H1 (cell line): ENCODE data around the gene POPDC2. TPM values are rescaled to one million over a fixed set of nuclear protein-coding genes. Genes with fewer than 3 reads are reported as not detected.

ENCODE experiments used
- CTCF ChIA-PET: fragments of 300-600 bp; sonication (Branson Sonifier 250); formaldehyde crosslinking; loops from one replicate; lab custom pipeline; 2021; ENCODE audit not compliant: partially characterized antibody; lab: Charles Lee
- POLR2A ChIA-PET: fragments of 300-600 bp; sonication (Branson Sonifier 250); formaldehyde crosslinking; loops from one replicate; lab custom pipeline; 2021; ENCODE audit warnings: inconsistent platforms; ENCODE audit not compliant: partially characterized antibody; lab: Charles Lee
- DNase-seq, 2 experiments: peaks; one replicate each; pipeline versions ENCODE4 v3.0.0 to v3.0.0-alpha.2; 2010 to 2022; ENCODE audit warnings: low spot score in 2 of 2, low read depth in 1 of 2, mixed read lengths in 1 of 2
- FAIRE-seq: peaks from 2 replicates; lab custom pipeline; 2011; peaks lifted over from hg19 to GRCh38; lab: Jason Lieb, UNC
- H2AFZ ChIP-seq: 2 replicates; pipeline ENCODE4 v1.8.1; 2012; ENCODE audit warnings: low read length, inconsistent platforms
- H2AK5ac ChIP-seq: 2 replicates; pipeline ENCODE4 v1.6.1; 2013; ENCODE audit warnings: low read depth, low read length
- H2BK120ac ChIP-seq: replicated peaks from 2 replicates; pipeline ENCODE3; 2013; ENCODE audit warnings: low read depth, low read length, inconsistent platforms
- H2BK12ac ChIP-seq: 2 replicates; pipeline ENCODE4 v1.6.1; 2013; ENCODE audit warnings: low read depth, low read length
- H2BK15ac ChIP-seq: 2 replicates; pipeline ENCODE4 v1.6.1; 2013; ENCODE audit warnings: low read length
- H2BK20ac ChIP-seq: 2 replicates; pipeline ENCODE4 v1.6.1; 2013; ENCODE audit warnings: low read length
- H2BK5ac ChIP-seq: 2 replicates; pipeline ENCODE4 v1.6.1; 2013; ENCODE audit warnings: low read depth, low read length
- H3K14ac ChIP-seq: 2 replicates; pipeline ENCODE4 v1.6.1; 2013; ENCODE audit warnings: inconsistent platforms; ENCODE audit not compliant: insufficient read length
- H3K18ac ChIP-seq: 2 replicates; pipeline ENCODE4 v1.6.1; 2013; ENCODE audit warnings: low read length; ENCODE audit errors: extremely low read depth
- H3K23ac ChIP-seq: 2 replicates; pipeline ENCODE4 v1.6.1; 2013; ENCODE audit warnings: inconsistent platforms; ENCODE audit not compliant: insufficient read length
- H3K23me2 ChIP-seq: 2 replicates; pipeline ENCODE4 v1.6.1; 2013; ENCODE audit warnings: low read depth, low read length
- H3K27ac ChIP-seq: 2 replicates; pipeline ENCODE4 v1.6.1; 2011; ENCODE audit warnings: low read depth, low read length, inconsistent platforms
- H3K27me3 ChIP-seq, 4 experiments: replicated peaks in 1 of 4; 1 replicate in 1 of 4; 2 replicates in 3 of 4; pipeline versions ENCODE4 v1.6.1 to v1.8.1; 2011 to 2013; ENCODE audit warnings: low read length in 3 of 4, mild to moderate bottlenecking in 3 of 4, inconsistent platforms in 2 of 4, mixed read lengths in 2 of 4, moderate library complexity in 1 of 4; ENCODE audit not compliant: control insufficient read depth in 3 of 4, insufficient read depth in 3 of 4; ENCODE audit errors: extremely low read depth in 1 of 4
- H3K36me3 ChIP-seq, 4 experiments: 2 replicates each; pipeline versions ENCODE4 v1.6.1 to v1.8.1; 2011 to 2013; ENCODE audit warnings: mild to moderate bottlenecking in 4 of 4, low read length in 3 of 4, moderate library complexity in 2 of 4, control low read depth in 1 of 4, inconsistent platforms in 1 of 4; ENCODE audit not compliant: insufficient read depth in 4 of 4, control insufficient read depth in 2 of 4
- H3K4ac ChIP-seq: replicated peaks from 2 replicates; pipeline ENCODE3; 2013; ENCODE audit warnings: low read length, low read depth, mixed read lengths, inconsistent platforms; ENCODE audit not compliant: insufficient read length
- H3K4me1 ChIP-seq, 4 experiments: replicated peaks in 1 of 4; 1 replicate in 1 of 4; 2 replicates in 3 of 4; pipeline versions ENCODE4 v1.6.1 to v1.8.1; 2011 to 2013; ENCODE audit warnings: low read length in 3 of 4, inconsistent platforms in 2 of 4, mixed read lengths in 1 of 4; ENCODE audit not compliant: insufficient read depth in 4 of 4, control insufficient read depth in 3 of 4
- H3K4me2 ChIP-seq, 2 experiments: 2 replicates each; pipeline versions ENCODE4 v1.6.1 to v1.8.1; 2011 to 2013; ENCODE audit warnings: low read depth in 2 of 2, low read length in 2 of 2, control low read depth in 1 of 2, inconsistent platforms in 1 of 2, mild to moderate bottlenecking in 1 of 2; ENCODE audit not compliant: insufficient read depth in 1 of 2
- H3K4me3 ChIP-seq, 4 experiments: fragments of 200-600, 300-600 bp in 1 of 4; sonication (generic), shearing (Covaris generic), sonication (Bioruptor Twin) in 1 of 4; 2 replicates each; pipeline versions ENCODE4 v1.5.1 to v1.8.1; 2011 to 2016; ENCODE audit warnings: low read length in 4 of 4, low read depth in 3 of 4, control low read depth in 2 of 4, inconsistent platforms in 2 of 4, mild to moderate bottlenecking in 2 of 4, mixed read lengths in 1 of 4, moderate library complexity in 1 of 4; ENCODE audit not compliant: insufficient read depth in 2 of 4; ENCODE audit errors: extremely low read depth in 1 of 4
- H3K56ac ChIP-seq: replicated peaks from 2 replicates; pipeline ENCODE3; 2013; ENCODE audit warnings: low read depth, mild to moderate bottlenecking, mixed read lengths, low read length, inconsistent platforms; ENCODE audit not compliant: insufficient read length
- H3K79me1 ChIP-seq: 2 replicates; pipeline ENCODE4 v1.6.1; 2013; ENCODE audit warnings: low read depth, low read length, control low read depth
- H3K79me2 ChIP-seq, 2 experiments: 2 replicates each; pipeline versions ENCODE4 v1.6.1 to v1.8.1; 2012 to 2013; ENCODE audit warnings: low read length in 2 of 2, mild to moderate bottlenecking in 2 of 2, inconsistent platforms in 1 of 2; ENCODE audit not compliant: insufficient read depth in 2 of 2, control insufficient read depth in 1 of 2
- H3K9ac ChIP-seq, 4 experiments: replicated peaks in 1 of 4; 1 replicate in 1 of 4; 2 replicates in 3 of 4; pipeline versions ENCODE4 v1.6.1 to v1.8.1; 2011 to 2013; ENCODE audit warnings: low read depth in 3 of 4, low read length in 3 of 4, control low read depth in 2 of 4, mild to moderate bottlenecking in 2 of 4, moderate library complexity in 2 of 4, inconsistent platforms in 1 of 4; ENCODE audit errors: extremely low read depth in 1 of 4
- H3K9me3 ChIP-seq, 2 experiments: 2 replicates each; pipeline versions ENCODE4 v1.6.1 to v1.8.1; 2012 to 2013; ENCODE audit warnings: mild to moderate bottlenecking in 2 of 2, moderate library complexity in 2 of 2, control low read depth in 1 of 2, inconsistent platforms in 1 of 2, low read depth in 1 of 2, low read length in 1 of 2, mixed read lengths in 1 of 2; ENCODE audit not compliant: insufficient read depth in 2 of 2
- H4K20me1 ChIP-seq, 2 experiments: replicated peaks in 1 of 2; 2 replicates each; pipeline versions ENCODE3 to v1.8.1; 2011 to 2013; ENCODE audit warnings: inconsistent platforms in 2 of 2, low read length in 2 of 2, mild to moderate bottlenecking in 1 of 2; ENCODE audit not compliant: insufficient read depth in 2 of 2, control insufficient read depth in 1 of 2
- H4K5ac ChIP-seq: 2 replicates; pipeline ENCODE4 v1.6.1; 2013; ENCODE audit warnings: low read length, low read depth, mixed read lengths, inconsistent platforms; ENCODE audit not compliant: insufficient read length
- H4K8ac ChIP-seq: 2 replicates; pipeline ENCODE4 v1.8.0; 2013; ENCODE audit warnings: mild to moderate bottlenecking, moderate library complexity, low read length, inconsistent platforms; ENCODE audit not compliant: insufficient read depth; ENCODE audit errors: extremely low read depth
- H4K91ac ChIP-seq: replicated peaks from 2 replicates; pipeline ENCODE3; 2013; ENCODE audit warnings: low read length, mixed read lengths, inconsistent platforms; ENCODE audit not compliant: insufficient read length
- CBX8 ChIP-seq: fragments of 300-800, 300-1000 bp; sonication (generic); IDR thresholded peaks from 2 replicates; pipeline ENCODE4 v1.7.1; 2016; ENCODE audit warnings: low read depth, low read length, borderline replicate concordance
- CTBP2 ChIP-seq: IDR thresholded peaks from 2 replicates; pipeline ENCODE4 v1.7.0; 2011; ENCODE audit warnings: borderline replicate concordance, mild to moderate bottlenecking, moderate library complexity, mixed read lengths, low read length; ENCODE audit not compliant: insufficient read depth, insufficient read length
- EGR1 ChIP-seq: IDR thresholded peaks from 2 replicates; pipeline ENCODE4 v1.6.1; 2011; ENCODE audit warnings: low read depth, low read length, borderline replicate concordance
- NANOG ChIP-seq: IDR thresholded peaks from 2 replicates; pipeline ENCODE4 v1.6.1; 2011; ENCODE audit warnings: low read length, low read depth, mild to moderate bottlenecking, inconsistent platforms; ENCODE audit not compliant: insufficient read depth, poor library complexity, severe bottlenecking
- PHF8 ChIP-seq: fragments of 200-600 bp; sonication (generic); conservative IDR thresholded peaks from 2 replicates; pipeline ENCODE4 v1.7.1; 2012; ENCODE audit warnings: low read depth, mild to moderate bottlenecking, inconsistent platforms, low read length, moderate library complexity
- RAD21 ChIP-seq, 2 experiments: IDR thresholded peaks in 1 of 2; conservative IDR thresholded peaks in 1 of 2; 2 replicates each; pipeline ENCODE4 v1.6.1; 2011; ENCODE audit warnings: low read depth in 2 of 2, low read length in 2 of 2, improper control_type of control experiment in 1 of 2, inconsistent platforms in 1 of 2, mild to moderate bottlenecking in 1 of 2, moderate library complexity in 1 of 2
- USF2 ChIP-seq: IDR thresholded peaks from 2 replicates; pipeline ENCODE4 v1.6.1; 2011; ENCODE audit warnings: low read length, improper control_type of control experiment
- WGBS, 2 experiments: shearing (Covaris generic) in 1 of 2; methylation state at CpG; one replicate each; pipeline versions ENCODE4 v1.1.6 to v1.1.7; 2013 to 2015; ENCODE audit warnings: low lambda C conversion rate in 2 of 2, mixed read lengths in 2 of 2, inconsistent platforms in 1 of 2, low coverage in 1 of 2, missing lambda C conversion rate in 1 of 2; ENCODE audit not compliant: insufficient replicate concordance in 2 of 2, insufficient coverage in 1 of 2, insufficient read length in 1 of 2; ENCODE audit errors: extremely low coverage in 1 of 2, missing lambda C conversion rate in 1 of 2; 5-methylcytosine and 5-hydroxymethylcytosine counted together
- polyA plus RNA-seq, 7 experiments: library from polyadenylated mRNA; depleted of rRNA in 3 of 7; stranded (reverse) in 5 of 7; unstranded in 2 of 7; fragments of >200 nt in 5 of 7; fragments of 200-250 nt in 2 of 7; gene quantifications; 1 replicate in 5 of 7; 2 replicates in 1 of 7; 4 replicates in 1 of 7; pipeline versions ENCODE4 v1.2.1 to v1.2.3, GENCODE V29; 2011 to 2013; ENCODE audit warnings: missing spikeins in 2 of 7, mixed read lengths in 2 of 7
- total RNA-seq: library from RNA; stranded (reverse); fragmentation: NEBNext Ultra II Directional; extraction: Animal tissue kit (Norgen Biotek cat#: 25700); gene quantifications from 2 replicates; pipeline ENCODE4 v1.2.1, GENCODE V29; 2021
- TF ChIP-seq, protein P1 (sequence below), 3 experiments: IDR thresholded peaks; 1 replicate in 2 of 3; 2 replicates in 1 of 3; pipeline versions ENCODE4 v1.5.1 to v1.6.1; 2011; ENCODE audit warnings: low read length in 3 of 3, mild to moderate bottlenecking in 3 of 3, inconsistent platforms in 2 of 3, low read depth in 1 of 3, moderate library complexity in 1 of 3; ENCODE audit not compliant: insufficient read depth in 1 of 3; ENCODE audit errors: control extremely low read depth in 1 of 3

The POPDC2 gene
- total and polyA plus RNA-seq, 2 of the 8 experiments (the other 6 are each of a cell fraction or from before 2014, with no cell fraction given), result 0.65 to 1.1 TPM

- no peak overlapping the region for H3K4me3 ChIP-seq
- no peak overlapping the region for H3K14ac ChIP-seq
- H2BK15ac ChIP-seq, result no peak overlapping the region
- H3K79me2 ChIP-seq, result no peaks in the 10 kb centered on the region
- no peaks in the 10 kb centered on the region for H3K23me2 ChIP-seq
- no peak overlapping the region for H3K9ac ChIP-seq
- no peak overlapping the region for H3K23ac ChIP-seq
- H3K36me3 ChIP-seq, result no peaks in the 10 kb centered on the region; a peak in 1 of 8 replicates
- no peak overlapping the region for H2BK120ac ChIP-seq
- no peak overlapping the region for H3K18ac ChIP-seq
- H4K20me1 ChIP-seq, result no peaks in the 10 kb centered on the region
- H4K8ac ChIP-seq, result no peak overlapping the region
- WGBS, 2 experiments, result 90% methylated on average over 9 of the region's 9 CpGs; no CpG with 5 or more reads in 1 of the 2 experiments
- no peak overlapping the region for H2AFZ ChIP-seq
- H2BK20ac ChIP-seq, result no peak overlapping the region
- no peaks in the 10 kb centered on the region for H3K4me1 ChIP-seq
- H4K91ac ChIP-seq, result no peak overlapping the region
- no peak overlapping the region for H4K5ac ChIP-seq
- ChIA-PET CTCF (no interaction called here), POLR2A (interaction anchor here (1.5 to 1.9 kb wide), 2 partner anchors 12 to 27 kb away, joined by 3 to 4 read pairs; no protein-coding TSS in a partner anchor)
- H3K27me3 ChIP-seq, result no peaks in the 10 kb centered on the region
- no peak overlapping the region for H3K56ac ChIP-seq
- H2BK12ac ChIP-seq, result no peak overlapping the region
- no peaks in the 10 kb centered on the region for H3K79me1 ChIP-seq
- H3K4ac ChIP-seq, result no peak overlapping the region
- no peak overlapping the region for H3K27ac ChIP-seq
- H2BK5ac ChIP-seq, result no peak overlapping the region
- no peak overlapping the region for H3K4me2 ChIP-seq
- no peaks in the 10 kb centered on the region for H3K9me3 ChIP-seq
- no peak for FAIRE-seq
- H2AK5ac ChIP-seq, result no peak overlapping the region
- no peak for DNase-seq
- TF ChIP-seq CBX8 (no peak), PHF8 (no peak), RAD21 (IDR thresholded peaks at IDR 0.05 in 1 of 2, conservative IDR thresholded peaks at IDR 0.05 in 1 of 2; ENCODE audit: low read depth in 2 of 2, low read length in 2 of 2) (no peak), NANOG (no peak), USF2 (no peak), EGR1 (no peak), CTBP2 (no peak)
- TF ChIP-seq, protein P1, sequence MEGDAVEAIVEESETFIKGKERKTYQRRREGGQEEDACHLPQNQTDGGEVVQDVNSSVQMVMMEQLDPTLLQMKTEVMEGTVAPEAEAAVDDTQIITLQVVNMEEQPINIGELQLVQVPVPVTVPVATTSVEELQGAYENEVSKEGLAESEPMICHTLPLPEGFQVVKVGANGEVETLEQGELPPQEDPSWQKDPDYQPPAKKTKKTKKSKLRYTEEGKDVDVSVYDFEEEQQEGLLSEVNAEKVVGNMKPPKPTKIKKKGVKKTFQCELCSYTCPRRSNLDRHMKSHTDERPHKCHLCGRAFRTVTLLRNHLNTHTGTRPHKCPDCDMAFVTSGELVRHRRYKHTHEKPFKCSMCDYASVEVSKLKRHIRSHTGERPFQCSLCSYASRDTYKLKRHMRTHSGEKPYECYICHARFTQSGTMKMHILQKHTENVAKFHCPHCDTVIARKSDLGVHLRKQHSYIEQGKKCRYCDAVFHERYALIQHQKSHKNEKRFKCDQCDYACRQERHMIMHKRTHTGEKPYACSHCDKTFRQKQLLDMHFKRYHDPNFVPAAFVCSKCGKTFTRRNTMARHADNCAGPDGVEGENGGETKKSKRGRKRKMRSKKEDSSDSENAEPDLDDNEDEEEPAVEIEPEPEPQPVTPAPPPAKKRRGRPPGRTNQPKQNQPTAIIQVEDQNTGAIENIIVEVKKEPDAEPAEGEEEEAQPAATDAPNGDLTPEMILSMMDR (IDR thresholded peaks at IDR 0.05; ENCODE audit: control extremely low read depth in 1 of 3, insufficient read depth in 1 of 3, low read depth in 1 of 3, low read length in 3 of 3), result no peak
Measured at GRCh38 chr3:119659606-119660291, 640 bp downstream of the POPDC2 start.
